MM.1S (cell line): ENCODE measurements around the gene SLC39A7.

ENCODE experiments used
- CTCF ChIP-seq: fragments of 300-600 bp; sonication (generic); IDR thresholded peaks from 2 replicates; pipeline ENCODE4 v1.5.1; 2016; ENCODE audit warnings: antibody characterized with exemption, low read length, mixed read lengths
- EZH2 ChIP-seq: fragments of 300-600 bp; sonication (generic); optimal IDR thresholded peaks from 2 replicates; pipeline ENCODE3; 2017; ENCODE audit warnings: low read depth, mild to moderate bottlenecking, antibody characterized with exemption, low read length, mixed read lengths

- TF ChIP-seq CTCF (no peak), EZH2 (no peak)
These were observed 33.0 kb upstream of the SLC39A7 start for GRCh38 chr6:33167374-33168283.
